IPS DF 6.9 (cell line): ENCODE results near the gene LMO4.
A peak's percentile ranks its signal among the peaks of the same experiment; 100 is the strongest.

Experiments used
- DNase-seq: peaks from one replicate; pipeline ENCODE4 v3.0.0-alpha.2; 2013; ENCODE audit warnings: low read depth, low spot score
- H3K27ac ChIP-seq: one replicate; pipeline ENCODE4 v1.5.1; 2013; ENCODE audit warnings: low read length, control low read depth
- H3K27me3 ChIP-seq: 2 replicates; pipeline ENCODE4 v1.6.1; 2013; ENCODE audit warnings: mild to moderate bottlenecking, low read length; ENCODE audit not compliant: control insufficient read depth, insufficient read depth
- H3K36me3 ChIP-seq: 2 replicates; pipeline ENCODE4 v1.6.1; 2013; ENCODE audit warnings: low read length; ENCODE audit not compliant: control insufficient read depth, insufficient read depth
- H3K4me1 ChIP-seq: 2 replicates; pipeline ENCODE4 v1.6.1; 2013; ENCODE audit warnings: low read length; ENCODE audit not compliant: control insufficient read depth, insufficient read depth
- H3K4me3 ChIP-seq: 2 replicates; pipeline ENCODE4 v1.5.1; 2013; ENCODE audit warnings: mild to moderate bottlenecking, low read length
- H3K9me3 ChIP-seq: 2 replicates; pipeline ENCODE4 v1.6.1; 2013; ENCODE audit warnings: low read length, inconsistent platforms; ENCODE audit not compliant: control insufficient read depth, insufficient read depth
- WGBS: extraction: QIAGEN DNeasy Blood & Tissue Kit; methylation state at CpG from one replicate; pipeline ENCODE4 v1.1.7; 2013; ENCODE audit warnings: mixed read lengths, missing lambda C conversion rate; ENCODE audit not compliant: insufficient read length, insufficient coverage; 5-methylcytosine and 5-hydroxymethylcytosine counted together

LMO4 gene, protein sequence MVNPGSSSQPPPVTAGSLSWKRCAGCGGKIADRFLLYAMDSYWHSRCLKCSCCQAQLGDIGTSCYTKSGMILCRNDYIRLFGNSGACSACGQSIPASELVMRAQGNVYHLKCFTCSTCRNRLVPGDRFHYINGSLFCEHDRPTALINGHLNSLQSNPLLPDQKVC

DNA sequence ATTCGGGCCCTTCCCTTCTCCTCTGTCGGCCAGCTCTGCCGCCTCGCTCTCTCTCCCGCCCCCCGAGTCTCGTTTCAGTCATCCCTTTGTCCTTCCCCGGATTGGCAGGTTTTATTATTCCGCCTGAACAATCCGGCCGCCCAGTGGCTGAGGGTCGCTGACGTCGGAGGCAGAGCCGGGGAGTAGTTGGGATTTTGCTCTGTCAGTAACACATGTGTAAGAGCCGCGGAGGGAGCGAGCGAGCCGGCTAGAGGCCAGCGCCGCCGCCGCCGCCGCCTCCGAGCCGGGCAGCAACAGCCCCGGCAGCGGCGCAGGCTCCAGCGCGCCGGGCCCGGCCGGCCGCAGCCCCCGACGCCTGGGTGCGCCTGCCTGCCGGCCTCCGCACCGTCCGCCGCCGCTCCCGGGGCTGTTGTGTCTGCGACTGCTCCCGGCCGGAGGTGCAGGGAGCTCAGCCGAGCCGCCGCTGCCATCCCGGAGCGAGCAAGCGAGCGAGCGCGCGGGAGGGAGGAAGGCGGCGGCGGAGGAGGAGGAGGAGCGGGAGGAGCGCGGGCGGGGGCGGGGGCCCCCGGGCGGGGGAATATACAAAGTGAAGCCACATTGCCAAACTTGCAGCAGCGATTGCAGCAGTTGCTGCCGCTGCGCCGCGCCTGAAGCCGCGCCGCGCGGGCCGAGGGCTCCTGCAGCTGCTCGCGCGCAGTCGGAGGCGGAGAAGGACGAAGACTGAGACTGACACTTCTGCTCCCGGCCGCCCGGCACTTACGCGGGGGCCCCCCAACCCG, at the start of gene LMO4:
Gene LMO4 (plus strand): TSS at position 609 of the 779 bp plus-strand sequence. CDS start 3,136 bp downstream, outside the sequence.
- H3K4me3 ChIP-seq: peak within 1 kb of the TSS; percentile 92
- no peaks in the 10 kb centered on the region for H3K27me3 ChIP-seq
- no peaks in the 10 kb centered on the region; the same call in 1 of the 2 replicates for H3K36me3 ChIP-seq
- H3K4me1 ChIP-seq: peaks cover 2% of the 10 kb centered on the region; the same call in 1 of the 2 replicates
- peak; percentile 85 for DNase-seq
- H3K9me3 ChIP-seq: no peaks in the 10 kb centered on the region
- no CpG with 5 or more reads among the region's 93 CpGs for WGBS
- H3K27ac ChIP-seq: no peak within 1 kb of the TSS

DNA sequence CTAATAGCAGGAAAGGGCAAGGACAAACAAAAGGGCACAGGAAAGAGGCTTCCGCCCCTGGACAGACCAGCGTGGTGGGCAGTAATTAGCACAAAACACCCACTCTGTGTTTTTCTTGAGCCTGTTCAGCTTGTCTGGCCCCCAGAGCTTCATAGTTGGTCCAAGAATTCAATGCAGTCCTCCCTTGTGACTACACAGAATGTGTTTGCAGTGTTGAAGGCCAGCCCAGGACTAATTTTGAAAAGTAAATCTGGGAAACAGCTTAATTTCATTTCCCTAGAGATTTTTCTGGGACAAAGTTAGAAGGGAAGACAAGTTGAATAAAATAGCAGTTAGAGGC, 49.2 kb upstream of the LMO4 start:
- H3K27me3 ChIP-seq: no peaks in the 10 kb centered on the region
- H3K4me3 ChIP-seq: no peak overlapping the region
- H3K4me1 ChIP-seq: no peaks in the 10 kb centered on the region
- WGBS: no CpG with 5 or more reads among the region's 2 CpGs
- H3K36me3 ChIP-seq: no peaks in the 10 kb centered on the region
- no peak for DNase-seq
- H3K27ac ChIP-seq: no peak overlapping the region
- H3K9me3 ChIP-seq: no peaks in the 10 kb centered on the region

DNA sequence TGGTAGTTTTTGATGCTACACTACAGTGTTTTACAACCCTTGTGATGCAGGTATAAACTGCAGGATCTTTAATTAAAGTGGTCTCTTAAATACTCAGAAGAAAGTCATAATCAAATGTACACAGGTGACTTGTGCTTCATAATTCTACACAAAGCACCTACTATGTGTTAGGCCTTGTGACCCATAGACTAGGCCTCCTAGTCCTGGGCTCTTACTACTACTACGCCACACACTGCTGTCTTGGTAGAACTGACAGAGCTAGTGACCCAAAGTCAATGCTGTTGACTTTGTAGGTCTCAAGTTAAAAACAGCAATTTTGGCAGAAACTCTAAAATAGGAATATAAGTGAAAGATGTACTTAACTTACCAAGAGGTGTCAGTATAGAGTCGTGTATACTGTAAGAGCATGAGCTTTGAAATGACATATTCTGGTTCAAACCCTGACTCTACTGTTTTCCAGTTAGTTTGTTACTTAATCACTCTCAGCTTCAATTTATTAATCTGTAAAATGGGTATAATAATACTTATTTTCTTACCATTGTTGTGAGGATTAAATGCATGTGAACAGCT, 48.6 kb upstream of the LMO4 start:
- H3K9me3 ChIP-seq: no peaks in the 10 kb centered on the region
- H3K27ac ChIP-seq: no peak overlapping the region
- no peak overlapping the region for H3K4me3 ChIP-seq
- DNase-seq: no peak
- no peaks in the 10 kb centered on the region for H3K4me1 ChIP-seq
- no peaks in the 10 kb centered on the region for H3K27me3 ChIP-seq
- no peaks in the 10 kb centered on the region for H3K36me3 ChIP-seq
- WGBS: no CpG with 5 or more reads among the region's 2 CpGs

GRCh38 chr1:87284456-87285240, 44.0 kb upstream of the LMO4 start:
- no peaks in the 10 kb centered on the region for H3K27me3 ChIP-seq
- no peaks in the 10 kb centered on the region for H3K36me3 ChIP-seq
- H3K9me3 ChIP-seq: no peaks in the 10 kb centered on the region
- no peak overlapping the region for H3K27ac ChIP-seq
- H3K4me1 ChIP-seq: no peaks in the 10 kb centered on the region
- WGBS: no CpG with 5 or more reads among the region's 13 CpGs
- H3K4me3 ChIP-seq: no peak overlapping the region
- DNase-seq: no peak

DNA sequence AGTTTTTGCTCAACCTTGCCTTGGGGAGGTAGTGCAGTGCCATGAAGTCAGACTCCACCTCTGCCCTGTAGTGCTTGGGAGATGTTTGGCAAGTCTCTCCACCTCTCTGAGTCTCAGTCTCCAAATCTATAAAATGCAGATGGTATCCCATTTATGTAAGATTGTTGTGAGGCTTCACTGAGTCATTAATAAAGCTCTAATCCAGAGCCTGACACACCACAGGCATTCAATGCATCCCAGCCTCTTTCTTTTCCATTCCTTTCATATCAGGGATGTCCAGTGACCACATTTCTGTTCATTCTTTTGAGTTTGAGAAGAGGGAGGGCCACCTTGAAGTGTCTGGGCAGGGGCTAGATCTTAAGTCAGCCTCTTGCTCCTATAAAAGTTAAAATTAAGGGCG, 37.6 kb upstream of the LMO4 start:
- DNase-seq: no peak
- Histone ChIP-seq H3K36me3 (no peaks in the 10 kb centered on the region), H3K4me3 (no peak overlapping the region), H3K27me3 (no peaks in the 10 kb centered on the region), H3K9me3 (no peaks in the 10 kb centered on the region), H3K27ac (no peak overlapping the region), H3K4me1 (peaks cover 1% of the 10 kb centered on the region; the same call in 1 of the 2 replicates)
- no CpG with 5 or more reads among the region's 1 CpG for WGBS

DNA sequence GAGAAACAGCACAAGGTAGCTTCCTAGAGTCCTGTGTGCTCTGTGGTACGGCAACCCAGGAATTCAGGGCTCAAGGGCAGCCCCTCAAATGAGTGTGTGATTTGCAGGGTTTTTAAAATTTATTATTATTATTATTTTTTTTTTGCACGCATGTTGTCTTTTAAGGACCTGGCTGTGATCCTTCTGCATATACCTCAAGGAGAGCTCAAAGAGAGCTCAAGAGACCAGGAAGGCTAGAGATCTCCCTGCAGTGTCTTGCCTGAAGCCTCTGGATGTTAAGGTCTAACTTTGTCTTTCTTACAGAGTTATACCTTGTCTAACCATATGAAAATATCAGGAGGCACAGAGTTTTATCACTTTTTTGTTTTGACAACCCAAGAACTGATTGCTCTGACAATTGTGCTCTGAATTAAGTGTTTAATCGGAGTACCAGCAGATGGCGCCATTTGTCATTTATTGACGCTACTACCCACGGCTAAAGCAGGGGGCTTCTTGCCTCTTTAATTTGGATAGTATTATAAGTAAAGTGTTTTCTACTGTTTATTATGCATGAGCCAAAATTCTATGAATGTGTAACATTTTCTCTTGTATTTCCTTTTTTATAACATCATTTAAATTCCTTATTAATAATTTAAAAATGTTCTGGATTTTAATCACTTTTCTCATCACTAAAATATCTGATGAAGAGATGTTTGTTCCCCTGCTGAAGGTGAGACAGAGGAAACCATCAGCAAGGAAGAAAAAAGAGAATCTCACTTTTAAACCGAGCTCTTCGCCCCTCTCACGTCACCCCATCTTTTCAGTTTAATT, 35.8 kb upstream of the LMO4 start:
- peak; percentile 50 for DNase-seq
- no peaks in the 10 kb centered on the region for H3K36me3 ChIP-seq
- peaks cover 1% of the 10 kb centered on the region; the same call in 1 of the 2 replicates for H3K4me1 ChIP-seq
- H3K27ac ChIP-seq: no peak overlapping the region
- no peaks in the 10 kb centered on the region for H3K27me3 ChIP-seq
- no CpG with 5 or more reads among the region's 9 CpGs for WGBS
- H3K4me3 ChIP-seq: no peak overlapping the region
- no peaks in the 10 kb centered on the region for H3K9me3 ChIP-seq

GRCh38 chr1:87294633-87295032, 34.0 kb upstream of the LMO4 start:
- no peak overlapping the region for H3K4me3 ChIP-seq
- no peak for DNase-seq
- peaks cover 1% of the 10 kb centered on the region; the same call in 1 of the 2 replicates for H3K4me1 ChIP-seq
- H3K9me3 ChIP-seq: no peaks in the 10 kb centered on the region
- no peaks in the 10 kb centered on the region for H3K36me3 ChIP-seq
- H3K27ac ChIP-seq: no peak overlapping the region
- H3K27me3 ChIP-seq: no peaks in the 10 kb centered on the region
- no CpG with 5 or more reads among the region's 5 CpGs for WGBS

DNA sequence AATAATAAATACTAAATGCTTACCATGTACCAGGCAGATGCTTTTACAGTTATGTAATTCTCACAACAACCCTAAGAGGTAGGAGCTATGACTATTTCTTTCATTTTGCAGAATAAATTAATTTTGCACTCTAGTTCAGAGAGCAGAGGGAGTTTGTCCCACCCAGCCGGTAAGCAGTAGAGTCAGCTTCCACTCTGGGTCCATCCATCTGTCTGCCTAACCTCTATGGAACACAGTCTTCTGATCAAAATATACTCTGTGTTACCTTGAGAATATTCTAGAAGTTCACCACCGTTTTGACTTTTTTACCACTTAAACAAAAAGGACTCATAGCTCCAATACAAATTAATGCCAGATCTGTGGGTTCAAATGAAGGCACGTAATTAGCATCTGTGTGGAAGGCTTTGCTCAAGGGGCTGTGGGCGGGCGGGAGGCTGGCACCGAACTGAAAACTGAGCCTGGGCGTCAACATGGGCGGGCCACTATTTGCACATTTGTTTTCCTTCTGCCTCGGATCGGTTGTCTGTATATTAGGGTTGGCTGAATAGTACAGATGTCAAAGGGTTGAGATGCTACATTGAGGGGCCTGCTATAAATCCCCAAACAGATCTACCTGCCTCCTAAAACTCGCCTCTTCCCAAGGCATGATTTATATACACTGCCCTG, 33.1 kb upstream of the LMO4 start:
- no CpG with 5 or more reads among the region's 11 CpGs for WGBS
- DNase-seq: no peak
- Histone ChIP-seq H3K27me3 (no peaks in the 10 kb centered on the region), H3K36me3 (no peaks in the 10 kb centered on the region), H3K4me1 (peaks cover 1% of the 10 kb centered on the region; the same call in 1 of the 2 replicates), H3K4me3 (no peak overlapping the region), H3K27ac (no peak overlapping the region), H3K9me3 (no peaks in the 10 kb centered on the region)

GRCh38 chr1:87296206-87296605, 32.5 kb upstream of the LMO4 start:
- DNase-seq: no peak
- Histone ChIP-seq H3K27me3 (no peaks in the 10 kb centered on the region), H3K9me3 (no peaks in the 10 kb centered on the region), H3K27ac (no peak overlapping the region), H3K36me3 (no peaks in the 10 kb centered on the region), H3K4me3 (no peak overlapping the region), H3K4me1 (peaks cover 1% of the 10 kb centered on the region; the same call in 1 of the 2 replicates)
- no CpG with 5 or more reads among the region's 6 CpGs for WGBS
